Astrocyte (in vitro differentiated cells and primary cell): ENCODE data around the gene NSUN7. TPM values are rescaled to one million over a fixed set of nuclear protein-coding genes. Genes with fewer than 3 reads are reported as not detected.

Experiments
- DNase-seq: peaks from one replicate; pipeline ENCODE4 v3.0.0-alpha.2; 2010; ENCODE audit warnings: low read depth
- FAIRE-seq: peaks from 2 replicates; lab custom pipeline; 2011; peaks lifted over from hg19 to GRCh38; lab: Jason Lieb, UNC
- H2AFZ ChIP-seq: 2 replicates; pipeline ENCODE4 v1.6.0; 2012; ENCODE audit warnings: low read depth, low read length, inconsistent platforms
- H3K27ac ChIP-seq: 2 replicates; pipeline ENCODE4 v1.5.1; 2011; ENCODE audit warnings: low read depth, low read length, inconsistent platforms
- H3K27me3 ChIP-seq: 2 replicates; pipeline ENCODE4 v1.6.0; 2011; ENCODE audit warnings: low read length, inconsistent platforms; ENCODE audit not compliant: insufficient read depth
- H3K36me3 ChIP-seq: 2 replicates; pipeline ENCODE4 v1.5.1; 2011; ENCODE audit warnings: low read length, inconsistent platforms; ENCODE audit not compliant: insufficient read depth
- H3K4me1 ChIP-seq: 2 replicates; pipeline ENCODE4 v1.5.1; 2011; ENCODE audit warnings: low read length, inconsistent platforms; ENCODE audit not compliant: insufficient read depth
- H3K4me2 ChIP-seq: 2 replicates; pipeline ENCODE4 v1.6.0; 2012; ENCODE audit warnings: low read length, inconsistent platforms
- H3K4me3 ChIP-seq: 2 replicates; pipeline ENCODE4 v1.5.1; 2011; ENCODE audit warnings: low read depth, mild to moderate bottlenecking, low read length, inconsistent platforms; ENCODE audit not compliant: insufficient read depth
- H3K79me2 ChIP-seq: 2 replicates; pipeline ENCODE4 v1.6.0; 2012; ENCODE audit warnings: mild to moderate bottlenecking, low read length, inconsistent platforms; ENCODE audit not compliant: insufficient read depth
- H3K9ac ChIP-seq: 2 replicates; pipeline ENCODE4 v1.6.0; 2012; ENCODE audit warnings: mild to moderate bottlenecking, low read length, inconsistent platforms
- H3K9me3 ChIP-seq: 2 replicates; pipeline ENCODE4 v1.5.1; 2012; ENCODE audit warnings: low read depth, mild to moderate bottlenecking, low read length, inconsistent platforms; ENCODE audit not compliant: insufficient read depth
- H4K20me1 ChIP-seq: 2 replicates; pipeline ENCODE4 v1.6.0; 2012; ENCODE audit warnings: low read length, inconsistent platforms; ENCODE audit not compliant: insufficient read depth
- H3K27ac Mint-ChIP-seq: one replicate; pipeline ENCODE4 v1.8.0; 2021; ENCODE audit warnings: mild to moderate bottlenecking, mixed read lengths; ENCODE audit not compliant: unreplicated experiment
- H3K27me3 Mint-ChIP-seq: one replicate; pipeline ENCODE4 v1.8.0; 2021; ENCODE audit warnings: low read depth, mixed read lengths; ENCODE audit not compliant: unreplicated experiment
- H3K36me3 Mint-ChIP-seq: one replicate; pipeline ENCODE4 v1.8.0; 2021; ENCODE audit warnings: low read depth, mixed read lengths; ENCODE audit not compliant: unreplicated experiment
- H3K4me1 Mint-ChIP-seq: one replicate; pipeline ENCODE4 v1.8.0; 2021; ENCODE audit warnings: low read depth, mixed read lengths; ENCODE audit not compliant: unreplicated experiment
- H3K4me3 Mint-ChIP-seq: one replicate; pipeline ENCODE4 v1.8.0; 2021; ENCODE audit warnings: mild to moderate bottlenecking, moderate library complexity, mixed read lengths; ENCODE audit not compliant: unreplicated experiment
- H3K9me3 Mint-ChIP-seq: one replicate; pipeline ENCODE4 v1.8.0; 2021; ENCODE audit warnings: mild to moderate bottlenecking, mixed read lengths; ENCODE audit not compliant: unreplicated experiment
- EZH2 ChIP-seq: IDR thresholded peaks from 2 replicates; pipeline ENCODE4 v1.6.1; 2012; ENCODE audit warnings: mild to moderate bottlenecking, low read length, inconsistent platforms; ENCODE audit not compliant: insufficient read depth
- total RNA-seq: library from RNA; stranded (reverse); gene quantifications from 2 replicates; pipeline ENCODE4 v1.2.1, GENCODE V29; 2021
- TF ChIP-seq, protein P1 (sequence below): IDR thresholded peaks from 2 replicates; pipeline ENCODE4 v1.5.1; 2011; ENCODE audit warnings: low read depth, mild to moderate bottlenecking, inconsistent platforms, low read length, moderate library complexity; ENCODE audit not compliant: insufficient read depth

Gene NSUN7
- total RNA-seq, 1 donor from 2014 or later: 2.5 TPM

DNA sequence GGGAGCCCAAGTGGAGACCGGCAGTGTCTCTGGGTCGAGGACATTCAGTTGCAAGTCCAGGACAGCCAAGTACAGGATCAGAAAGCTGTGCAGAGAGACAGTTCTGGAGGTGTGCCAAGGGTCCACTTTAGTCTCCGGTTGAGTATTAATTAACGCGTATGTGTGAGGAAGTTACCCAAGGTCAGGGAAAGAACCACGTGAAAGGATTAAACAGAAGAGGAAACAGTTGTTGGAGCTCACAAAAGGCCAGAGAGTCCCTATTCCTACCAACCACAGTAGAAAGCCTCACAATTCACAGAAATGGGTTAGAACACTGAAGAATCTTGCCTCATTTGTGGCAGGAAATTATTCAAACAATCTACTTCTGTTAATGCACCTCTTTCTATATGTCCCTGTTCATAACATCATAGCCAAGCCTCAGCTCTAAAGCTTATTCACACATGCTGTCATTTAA is 17.9 kb upstream of the NSUN7 start:
- Histone ChIP-seq H4K20me1 (no peaks in the 10 kb centered on the region), H2AFZ (no peak overlapping the region), H3K27ac (no peak overlapping the region), H3K4me2 (no peak overlapping the region), H3K27me3 (no peaks in the 10 kb centered on the region), H3K36me3 (no peaks in the 10 kb centered on the region), H3K9ac (no peak overlapping the region), H3K4me1 (no peaks in the 10 kb centered on the region), H3K79me2 (no peaks in the 10 kb centered on the region), H3K9me3 (no peaks in the 10 kb centered on the region), H3K4me3 (no peak overlapping the region)
- H3K27me3 Mint-ChIP-seq: peaks cover 6% of the 10 kb centered on the region
- H3K27ac Mint-ChIP-seq: no peak overlapping the region
- H3K9me3 Mint-ChIP-seq: no peaks in the 10 kb centered on the region
- no peaks in the 10 kb centered on the region for H3K4me1 Mint-ChIP-seq
- FAIRE-seq (no peak), DNase-seq (no peak)
- H3K4me3 Mint-ChIP-seq: no peak overlapping the region
- TF ChIP-seq, protein P1, sequence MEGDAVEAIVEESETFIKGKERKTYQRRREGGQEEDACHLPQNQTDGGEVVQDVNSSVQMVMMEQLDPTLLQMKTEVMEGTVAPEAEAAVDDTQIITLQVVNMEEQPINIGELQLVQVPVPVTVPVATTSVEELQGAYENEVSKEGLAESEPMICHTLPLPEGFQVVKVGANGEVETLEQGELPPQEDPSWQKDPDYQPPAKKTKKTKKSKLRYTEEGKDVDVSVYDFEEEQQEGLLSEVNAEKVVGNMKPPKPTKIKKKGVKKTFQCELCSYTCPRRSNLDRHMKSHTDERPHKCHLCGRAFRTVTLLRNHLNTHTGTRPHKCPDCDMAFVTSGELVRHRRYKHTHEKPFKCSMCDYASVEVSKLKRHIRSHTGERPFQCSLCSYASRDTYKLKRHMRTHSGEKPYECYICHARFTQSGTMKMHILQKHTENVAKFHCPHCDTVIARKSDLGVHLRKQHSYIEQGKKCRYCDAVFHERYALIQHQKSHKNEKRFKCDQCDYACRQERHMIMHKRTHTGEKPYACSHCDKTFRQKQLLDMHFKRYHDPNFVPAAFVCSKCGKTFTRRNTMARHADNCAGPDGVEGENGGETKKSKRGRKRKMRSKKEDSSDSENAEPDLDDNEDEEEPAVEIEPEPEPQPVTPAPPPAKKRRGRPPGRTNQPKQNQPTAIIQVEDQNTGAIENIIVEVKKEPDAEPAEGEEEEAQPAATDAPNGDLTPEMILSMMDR: no peak
- no peak for TF ChIP-seq EZH2
- H3K36me3 Mint-ChIP-seq: no peaks in the 10 kb centered on the region

DNA sequence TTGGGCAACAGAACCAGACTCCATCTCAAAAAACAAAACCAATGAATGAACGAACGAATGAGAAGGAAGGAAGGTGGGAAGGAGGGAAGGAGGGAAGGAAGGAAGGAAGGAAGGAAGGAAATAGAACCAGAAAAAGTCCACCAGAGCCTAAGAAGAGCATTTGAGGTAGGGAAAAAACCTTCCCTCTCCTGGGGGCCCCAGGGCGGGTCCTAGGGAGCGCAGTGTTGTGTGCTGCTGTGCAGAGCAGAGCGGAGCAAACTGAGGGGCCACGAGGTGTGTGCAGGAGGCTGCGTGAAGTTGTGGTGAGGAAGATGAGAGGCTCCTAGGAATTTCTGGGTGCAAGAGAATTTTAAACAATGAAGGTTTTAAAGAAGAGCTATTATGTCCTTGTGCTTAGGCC is 16.0 kb upstream of the NSUN7 start:
- Histone ChIP-seq H3K79me2 (no peaks in the 10 kb centered on the region), H3K9ac (no peak overlapping the region), H2AFZ (no peak overlapping the region), H4K20me1 (no peaks in the 10 kb centered on the region), H3K4me3 (no peak overlapping the region), H3K9me3 (no peaks in the 10 kb centered on the region), H3K4me1 (no peaks in the 10 kb centered on the region), H3K36me3 (no peaks in the 10 kb centered on the region), H3K27me3 (no peaks in the 10 kb centered on the region), H3K4me2 (no peak overlapping the region), H3K27ac (no peak overlapping the region)
- Mint-ChIP-seq H3K9me3 (no peaks in the 10 kb centered on the region), H3K4me1 (no peaks in the 10 kb centered on the region), H3K4me3 (no peak overlapping the region), H3K36me3 (no peaks in the 10 kb centered on the region), H3K27ac (no peak overlapping the region), H3K27me3 (peaks cover 6% of the 10 kb centered on the region)
- FAIRE-seq (no peak), DNase-seq (no peak)
- TF ChIP-seq, protein P1: no peak
- no peak for TF ChIP-seq EZH2

DNA sequence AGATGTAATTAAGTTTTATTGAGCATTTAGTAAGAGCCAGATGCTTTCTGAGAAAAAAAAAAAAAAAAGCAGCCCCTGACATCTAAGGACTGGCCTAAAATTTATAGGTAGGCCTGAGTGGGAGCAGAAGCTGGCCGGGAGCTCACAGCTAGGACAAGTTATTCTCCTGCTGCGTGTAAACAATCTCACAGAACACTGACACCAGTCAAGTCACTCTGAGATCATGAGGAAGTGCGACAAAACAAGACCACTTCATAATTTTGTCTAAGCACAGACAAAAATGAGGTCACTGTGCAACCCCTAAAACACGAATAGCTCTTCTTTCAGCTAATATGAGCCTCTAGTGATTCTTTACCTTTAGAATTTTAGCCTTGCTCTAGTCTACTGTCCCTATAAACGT is 15.3 kb upstream of the NSUN7 start:
- H3K4me1 Mint-ChIP-seq: no peaks in the 10 kb centered on the region
- H3K27me3 Mint-ChIP-seq: peaks cover 6% of the 10 kb centered on the region
- no peak for FAIRE-seq

More for the DNA sequence above, 15.3 kb upstream of the NSUN7 start:
- Histone ChIP-seq H3K36me3 (no peaks in the 10 kb centered on the region), H3K9ac (no peak overlapping the region), H3K27me3 (no peaks in the 10 kb centered on the region), H4K20me1 (no peaks in the 10 kb centered on the region), H3K4me1 (no peaks in the 10 kb centered on the region), H3K9me3 (no peaks in the 10 kb centered on the region), H3K27ac (no peak overlapping the region), H3K4me2 (no peak overlapping the region), H2AFZ (no peak overlapping the region), H3K4me3 (no peak overlapping the region), H3K79me2 (no peaks in the 10 kb centered on the region)
- H3K4me3 Mint-ChIP-seq: no peak overlapping the region
- no peak for TF ChIP-seq EZH2
- H3K27ac Mint-ChIP-seq: no peak overlapping the region
- H3K36me3 Mint-ChIP-seq: no peaks in the 10 kb centered on the region
- DNase-seq: no peak
- H3K9me3 Mint-ChIP-seq: no peaks in the 10 kb centered on the region
